Hepatocyte (in vitro differentiated cells): ENCODE data around the gene TXNL1. TPM values are rescaled to one million over a fixed set of nuclear protein-coding genes. Genes with fewer than 3 reads are reported as not detected.

Source experiments
- DNase-seq: peaks from one replicate; pipeline ENCODE4 v3.0.0-alpha.2; 2016; ENCODE audit warnings: low spot score
- H2AFZ ChIP-seq: fragments of 200-600 bp; sonication (generic); 2 replicates; pipeline ENCODE4 v1.6.0; 2016; ENCODE audit warnings: antibody characterized with exemption, mild to moderate bottlenecking
- H3K27ac ChIP-seq: fragments of 200-600 bp; sonication (generic); 2 replicates; pipeline ENCODE4 v1.5.1; 2016; ENCODE audit warnings: mild to moderate bottlenecking
- H3K27me3 ChIP-seq: fragments of 200-600 bp; sonication (generic); 2 replicates; pipeline ENCODE4 v1.6.1; 2016
- H3K36me3 ChIP-seq: fragments of 200-600 bp; sonication (generic); replicated peaks from 2 replicates; pipeline ENCODE4 v1.5.1; 2016; ENCODE audit warnings: low read depth; ENCODE audit not compliant: insufficient read depth
- H3K4me1 ChIP-seq: fragments of 200-600 bp; sonication (generic); 2 replicates; pipeline ENCODE4 v1.5.1; 2016; ENCODE audit warnings: mild to moderate bottlenecking, moderate library complexity; ENCODE audit not compliant: insufficient read depth
- H3K4me2 ChIP-seq: fragments of 200-600 bp; sonication (generic); 2 replicates; pipeline ENCODE4 v1.6.0; 2016
- H3K4me3 ChIP-seq: fragments of 200-600 bp; sonication (generic); 2 replicates; pipeline ENCODE4 v1.5.1; 2016; ENCODE audit warnings: mild to moderate bottlenecking
- H3K79me2 ChIP-seq: fragments of 200-600 bp; sonication (generic); 2 replicates; pipeline ENCODE4 v1.6.0; 2017; ENCODE audit warnings: mild to moderate bottlenecking
- H3K9me2 ChIP-seq: fragments of 200-600 bp; sonication (generic); replicated peaks from 2 replicates; pipeline ENCODE4 v1.6.0; 2017; ENCODE audit warnings: mild to moderate bottlenecking; ENCODE audit not compliant: insufficient read depth
- H3K9me3 ChIP-seq: fragments of 200-600 bp; sonication (generic); 2 replicates; pipeline ENCODE4 v1.5.1; 2016; ENCODE audit warnings: low read depth, mild to moderate bottlenecking
- H4K20me1 ChIP-seq: fragments of 200-600 bp; sonication (generic); 2 replicates; pipeline ENCODE4 v1.6.0; 2016; ENCODE audit warnings: mild to moderate bottlenecking; ENCODE audit not compliant: insufficient read depth, poor library complexity, severe bottlenecking
- EZH2 ChIP-seq: fragments of 200-600 bp; sonication (generic); IDR thresholded peaks from 2 replicates; pipeline ENCODE4 v1.6.1; 2016; ENCODE audit warnings: antibody characterized with exemption, mild to moderate bottlenecking, borderline replicate concordance
- EZH2phosphoT487 ChIP-seq: fragments of 200-600 bp; sonication (generic); IDR thresholded peaks from one replicate; pipeline ENCODE4 v1.6.1; 2018; ENCODE audit warnings: antibody characterized with exemption, mild to moderate bottlenecking, low read depth, moderate library complexity; ENCODE audit not compliant: unreplicated experiment, severe bottlenecking
- WGBS: methylation state at CpG from one replicate; pipeline ENCODE4 v1.1.6; 2016; ENCODE audit warnings: low lambda C conversion rate; ENCODE audit errors: missing lambda C conversion rate; 5-methylcytosine and 5-hydroxymethylcytosine counted together
- polyA plus RNA-seq: library from polyadenylated mRNA; unstranded; fragments of >200 nt; fragmentation: Nextera tagmentation; extraction: Ambion mirVana; gene quantifications from 2 replicates; pipeline ENCODE4 v1.2.1, GENCODE V29; 2016
- total RNA-seq: library from RNA; depleted of rRNA; stranded (reverse); fragments of >200 nt; gene quantifications from 2 replicates; pipeline ENCODE4 v1.2.3, GENCODE V29; 2014
- TF ChIP-seq, protein P1 (sequence below): fragments of 200-600 bp; sonication (generic); IDR thresholded peaks from 2 replicates; pipeline ENCODE4 v1.5.1; 2016; ENCODE audit warnings: antibody characterized with exemption, mild to moderate bottlenecking; ENCODE audit not compliant: poor library complexity

Gene TXNL1
- total and polyA plus RNA-seq, 2 experiments from 2014 or later = 60.8 to 77.0 TPM

DNA sequence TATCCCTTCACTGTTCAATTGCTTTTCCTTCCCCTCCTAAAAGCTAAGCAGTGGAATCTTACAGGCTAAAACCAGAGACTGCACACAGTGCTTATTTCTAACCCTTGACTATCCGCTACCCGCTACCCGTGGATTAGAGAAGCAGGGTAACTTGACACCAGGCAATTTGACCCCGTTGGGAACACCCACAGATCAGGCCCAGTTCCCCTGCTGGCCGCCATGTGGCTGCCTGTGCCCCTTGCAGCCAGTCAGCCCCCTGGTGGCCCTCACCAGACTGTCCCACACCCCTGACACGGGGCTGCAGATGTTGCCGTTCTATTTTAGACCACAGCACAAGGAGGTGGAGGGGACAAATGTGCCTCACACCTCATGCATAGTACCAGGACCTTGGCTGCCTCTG is 74.8 kb downstream of the TXNL1 start:
- TF ChIP-seq EZH2phosphoT487 (no peak), EZH2 (no peak)
- TF ChIP-seq, protein P1, sequence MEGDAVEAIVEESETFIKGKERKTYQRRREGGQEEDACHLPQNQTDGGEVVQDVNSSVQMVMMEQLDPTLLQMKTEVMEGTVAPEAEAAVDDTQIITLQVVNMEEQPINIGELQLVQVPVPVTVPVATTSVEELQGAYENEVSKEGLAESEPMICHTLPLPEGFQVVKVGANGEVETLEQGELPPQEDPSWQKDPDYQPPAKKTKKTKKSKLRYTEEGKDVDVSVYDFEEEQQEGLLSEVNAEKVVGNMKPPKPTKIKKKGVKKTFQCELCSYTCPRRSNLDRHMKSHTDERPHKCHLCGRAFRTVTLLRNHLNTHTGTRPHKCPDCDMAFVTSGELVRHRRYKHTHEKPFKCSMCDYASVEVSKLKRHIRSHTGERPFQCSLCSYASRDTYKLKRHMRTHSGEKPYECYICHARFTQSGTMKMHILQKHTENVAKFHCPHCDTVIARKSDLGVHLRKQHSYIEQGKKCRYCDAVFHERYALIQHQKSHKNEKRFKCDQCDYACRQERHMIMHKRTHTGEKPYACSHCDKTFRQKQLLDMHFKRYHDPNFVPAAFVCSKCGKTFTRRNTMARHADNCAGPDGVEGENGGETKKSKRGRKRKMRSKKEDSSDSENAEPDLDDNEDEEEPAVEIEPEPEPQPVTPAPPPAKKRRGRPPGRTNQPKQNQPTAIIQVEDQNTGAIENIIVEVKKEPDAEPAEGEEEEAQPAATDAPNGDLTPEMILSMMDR = no peak
- DNase-seq = no peak
- WGBS = 75% methylated on average over 7 of the region's 7 CpGs
- Histone ChIP-seq H3K27me3 (no peaks in the 10 kb centered on the region), H3K27ac (no peak overlapping the region), H3K4me2 (no peak overlapping the region), H3K9me3 (no peaks in the 10 kb centered on the region), H3K4me1 (peaks cover 8% of the 10 kb centered on the region), H3K79me2 (no peaks in the 10 kb centered on the region), H2AFZ (no peak overlapping the region), H3K9me2 (no peaks in the 10 kb centered on the region), H4K20me1 (no peaks in the 10 kb centered on the region), H3K4me3 (no peak overlapping the region), H3K36me3 (no peaks in the 10 kb centered on the region)

DNA sequence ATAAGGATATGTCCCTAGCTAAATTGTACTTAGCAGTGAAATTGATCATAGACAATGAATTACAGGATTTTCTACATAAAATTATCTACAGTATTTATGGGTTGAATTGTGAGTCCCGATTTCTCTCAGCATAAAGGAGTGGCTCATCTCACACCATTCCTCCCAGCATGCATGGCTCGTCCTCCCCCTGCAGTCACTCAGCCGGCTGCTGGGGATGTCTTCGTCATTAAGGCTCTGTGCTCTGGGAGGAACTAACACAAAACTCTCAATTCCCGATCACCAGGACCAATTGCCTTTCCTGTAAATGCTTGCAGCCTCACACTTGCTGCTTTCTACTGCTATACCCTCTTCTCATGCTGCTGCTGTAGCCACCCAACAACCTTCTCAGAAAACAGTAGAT is 75.9 kb downstream of the TXNL1 start:
- H3K27me3 ChIP-seq = no peaks in the 10 kb centered on the region
- H3K36me3 ChIP-seq = no peaks in the 10 kb centered on the region
- H3K27ac ChIP-seq = no peak overlapping the region
- no peaks in the 10 kb centered on the region for H3K9me2 ChIP-seq
- no peak for TF ChIP-seq EZH2phosphoT487
- TF ChIP-seq EZH2 = no peak
- TF ChIP-seq, protein P1 = no peak
- H3K4me2 ChIP-seq = no peak overlapping the region
- 82% methylated on average over 5 of the region's 5 CpGs for WGBS
- no peaks in the 10 kb centered on the region for H4K20me1 ChIP-seq
- no peak overlapping the region for H3K4me3 ChIP-seq
- no peaks in the 10 kb centered on the region for H3K9me3 ChIP-seq
- no peaks in the 10 kb centered on the region for H3K79me2 ChIP-seq
- peaks cover 8% of the 10 kb centered on the region for H3K4me1 ChIP-seq
- no peak overlapping the region for H2AFZ ChIP-seq
- DNase-seq = no peak

DNA sequence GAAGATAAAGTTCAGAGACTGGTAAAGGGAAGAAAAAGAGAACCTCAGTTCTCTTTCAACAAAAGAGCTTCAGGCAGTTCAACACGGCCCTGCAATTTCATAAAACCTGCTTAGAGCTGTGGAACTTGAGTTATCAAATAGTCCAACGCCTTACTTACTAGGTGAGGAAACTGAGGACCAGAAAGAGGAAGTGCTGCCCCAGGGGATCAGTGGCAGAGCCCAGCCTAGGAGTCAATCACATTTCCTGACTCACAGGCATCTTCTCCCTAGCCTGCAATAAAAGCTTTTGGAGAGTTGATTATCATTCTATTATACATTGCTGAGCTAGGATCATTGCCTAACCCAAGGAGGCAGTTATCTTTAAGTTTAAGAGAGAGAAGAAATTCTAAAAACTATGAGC is 77.4 kb downstream of the TXNL1 start:
- Histone ChIP-seq H2AFZ (no peak overlapping the region), H3K9me2 (no peaks in the 10 kb centered on the region), H3K9me3 (no peaks in the 10 kb centered on the region), H4K20me1 (no peaks in the 10 kb centered on the region), H3K4me2 (no peak overlapping the region), H3K27ac (no peak overlapping the region), H3K4me1 (peaks cover 8% of the 10 kb centered on the region), H3K4me3 (no peak overlapping the region), H3K36me3 (no peaks in the 10 kb centered on the region), H3K27me3 (no peaks in the 10 kb centered on the region), H3K79me2 (no peaks in the 10 kb centered on the region)
- DNase-seq = no peak
- WGBS = 73% methylated on average over 2 of the region's 2 CpGs
- no peak for TF ChIP-seq EZH2
- no peak for TF ChIP-seq EZH2phosphoT487
- TF ChIP-seq, protein P1 = no peak

DNA sequence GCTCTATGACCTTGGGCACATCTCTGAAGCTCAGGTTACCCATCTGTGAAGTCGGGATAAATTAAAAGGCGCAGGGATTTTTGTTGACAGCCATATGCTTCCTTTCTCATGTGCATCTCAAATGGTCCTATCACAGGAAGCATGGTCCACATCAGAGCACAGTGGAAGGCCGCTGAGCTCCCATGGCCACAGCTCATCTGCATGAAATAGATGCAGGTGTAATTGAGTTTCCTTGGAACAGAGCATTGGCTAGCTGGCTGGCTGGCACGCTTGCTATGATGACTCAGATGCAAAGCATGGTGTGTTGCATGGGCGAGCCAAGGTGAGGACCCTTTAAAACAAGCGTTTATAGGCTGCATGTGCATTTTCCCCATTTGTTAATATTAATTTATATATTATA is 79.3 kb downstream of the TXNL1 start:
- DNase-seq = no peak
- no peak overlapping the region for H3K27ac ChIP-seq
- no peak overlapping the region for H3K4me3 ChIP-seq
- H2AFZ ChIP-seq = no peak overlapping the region
- no peak overlapping the region for H3K4me2 ChIP-seq
- H3K27me3 ChIP-seq = no peaks in the 10 kb centered on the region
- 94% methylated on average over 6 of the region's 6 CpGs for WGBS
- no peaks in the 10 kb centered on the region for H3K36me3 ChIP-seq
- H3K9me2 ChIP-seq = no peaks in the 10 kb centered on the region
- H3K79me2 ChIP-seq = no peaks in the 10 kb centered on the region
- H4K20me1 ChIP-seq = no peaks in the 10 kb centered on the region
- H3K9me3 ChIP-seq = no peaks in the 10 kb centered on the region
- H3K4me1 ChIP-seq = no peaks in the 10 kb centered on the region
- no peak for TF ChIP-seq EZH2phosphoT487
- TF ChIP-seq EZH2 = no peak
